ENCODE measurements around the gene GSTM3.
"Not testable (repeated sequence)": the region's sequence is repeated elsewhere in the genome, so short reads cannot be mapped to it uniquely, and the experiment has no call there.

Gene GSTM3

DNA sequence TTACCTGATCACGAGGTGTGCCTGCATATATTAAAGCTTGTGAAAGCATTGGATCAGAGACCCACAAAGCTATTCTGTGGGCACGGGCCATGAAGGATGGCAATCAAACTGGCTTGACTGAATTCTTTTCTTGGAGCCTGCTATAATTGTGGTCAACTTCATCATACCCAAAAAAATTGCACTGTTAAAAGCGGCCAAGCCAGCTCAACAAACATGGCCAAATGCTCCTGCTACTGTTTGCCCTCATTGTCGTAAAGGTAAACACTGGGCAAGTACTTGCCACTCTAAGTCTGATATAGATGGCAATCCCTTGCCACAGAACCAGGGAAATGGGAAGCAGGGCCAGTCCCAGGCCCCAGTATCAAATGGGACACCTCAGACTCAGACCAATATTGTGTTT lies 35.4 kb downstream of the GSTM3 start:
- H3K4me1 ChIP-seq: no peaks in the 10 kb centered on the region
- H3K36me3 ChIP-seq: peaks cover 0 to 6% (median 0%) of the 10 kb centered on the region in 3 donors
- no peak overlapping the region for H3K4me3 ChIP-seq
- intact Hi-C loops (cut with DNase I; ENCODE audit: low total_unique reads): no loop called here
- no peak for DNase-seq
- no peaks in the 10 kb centered on the region for H3K27me3 ChIP-seq
- H3K9me3 ChIP-seq: peaks cover 0 to 12% (median 3%) of the 10 kb centered on the region in 3 donors
- no peak overlapping the region for H3K27ac ChIP-seq
- TF ChIP-seq, protein P1, sequence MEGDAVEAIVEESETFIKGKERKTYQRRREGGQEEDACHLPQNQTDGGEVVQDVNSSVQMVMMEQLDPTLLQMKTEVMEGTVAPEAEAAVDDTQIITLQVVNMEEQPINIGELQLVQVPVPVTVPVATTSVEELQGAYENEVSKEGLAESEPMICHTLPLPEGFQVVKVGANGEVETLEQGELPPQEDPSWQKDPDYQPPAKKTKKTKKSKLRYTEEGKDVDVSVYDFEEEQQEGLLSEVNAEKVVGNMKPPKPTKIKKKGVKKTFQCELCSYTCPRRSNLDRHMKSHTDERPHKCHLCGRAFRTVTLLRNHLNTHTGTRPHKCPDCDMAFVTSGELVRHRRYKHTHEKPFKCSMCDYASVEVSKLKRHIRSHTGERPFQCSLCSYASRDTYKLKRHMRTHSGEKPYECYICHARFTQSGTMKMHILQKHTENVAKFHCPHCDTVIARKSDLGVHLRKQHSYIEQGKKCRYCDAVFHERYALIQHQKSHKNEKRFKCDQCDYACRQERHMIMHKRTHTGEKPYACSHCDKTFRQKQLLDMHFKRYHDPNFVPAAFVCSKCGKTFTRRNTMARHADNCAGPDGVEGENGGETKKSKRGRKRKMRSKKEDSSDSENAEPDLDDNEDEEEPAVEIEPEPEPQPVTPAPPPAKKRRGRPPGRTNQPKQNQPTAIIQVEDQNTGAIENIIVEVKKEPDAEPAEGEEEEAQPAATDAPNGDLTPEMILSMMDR (IDR thresholded peaks at IDR 0.05): no peak

DNA sequence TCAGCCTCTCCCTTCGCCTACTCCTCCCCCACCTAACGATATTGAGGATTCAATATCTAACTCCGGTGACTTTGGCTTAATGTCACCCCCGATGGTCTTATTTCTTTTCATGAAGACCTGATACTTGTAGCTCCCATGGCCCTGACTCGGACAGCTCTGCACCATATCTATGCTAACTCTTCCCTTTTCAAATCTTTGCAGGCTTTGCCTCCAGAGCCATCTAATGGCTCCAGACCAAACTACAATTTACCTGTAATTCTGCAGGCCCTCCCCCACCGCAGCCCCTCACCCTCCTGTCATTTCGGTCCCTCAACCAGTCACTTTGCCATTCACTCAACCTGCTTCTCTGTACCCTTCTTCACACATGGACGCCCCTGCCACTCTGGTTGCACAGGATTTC lies 36.7 kb downstream of the GSTM3 start:
- no peak for DNase-seq
- no peaks in the 10 kb centered on the region for H3K4me1 ChIP-seq
- TF ChIP-seq, protein P1 (IDR thresholded peaks at IDR 0.05): no peak
- H3K9me3 ChIP-seq: peaks cover 0 to 9% (median 3%) of the 10 kb centered on the region in 3 donors
- H3K36me3 ChIP-seq: peaks cover 0 to 6% (median 0%) of the 10 kb centered on the region in 3 donors
- no peak overlapping the region for H3K27ac ChIP-seq
- intact Hi-C loops (cut with DNase I; ENCODE audit: low total_unique reads): no loop called here
- no peaks in the 10 kb centered on the region for H3K27me3 ChIP-seq
- no peak overlapping the region for H3K4me3 ChIP-seq

DNA sequence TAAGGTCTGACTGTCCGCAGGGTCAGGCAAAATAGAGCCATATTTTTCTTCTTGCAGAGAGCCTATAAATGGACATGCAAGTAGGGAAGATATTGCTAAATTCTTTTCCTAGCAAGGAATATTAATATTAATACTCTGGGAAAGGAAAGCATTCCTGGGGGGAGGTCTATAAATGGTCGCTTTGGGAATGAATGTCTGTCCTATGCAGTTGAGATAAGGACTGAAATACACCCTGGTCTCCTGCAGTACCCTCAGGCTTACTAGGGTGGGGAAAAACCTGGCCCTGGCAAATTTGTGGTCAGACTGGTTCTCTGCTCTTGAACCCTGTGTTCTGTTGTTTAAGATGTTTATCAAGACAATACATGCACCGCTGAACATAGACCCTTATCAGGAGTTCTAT lies 37.9 kb downstream of the GSTM3 start:
- intact Hi-C loops (cut with DNase I; ENCODE audit: low total_unique reads); H3K9me3 ChIP-seq; H3K4me3 ChIP-seq: not testable (repeated sequence)

GRCh38 chr1:109697861-109698260 lies 43.0 kb downstream of the GSTM3 start:
- H3K9me3 ChIP-seq; H3K4me3 ChIP-seq; H3K4me1 ChIP-seq; DNase-seq; H3K27ac ChIP-seq; H3K27me3 ChIP-seq; H3K36me3 ChIP-seq; intact Hi-C loops (cut with DNase I; ENCODE audit: low total_unique reads): not testable (repeated sequence)

More for the DNA sequence above, 37.9 kb downstream of the GSTM3 start:
- not testable (repeated sequence) for DNase-seq, H3K27ac ChIP-seq, H3K4me1 ChIP-seq, H3K27me3 ChIP-seq, H3K36me3 ChIP-seq

- H3K4me3 ChIP-seq: no peak overlapping the region
- DNase-seq: no peak
- intact Hi-C loops (cut with DNase I; ENCODE audit: low total_unique reads): no loop called here
- H3K4me1 ChIP-seq: no peaks in the 10 kb centered on the region
- no peaks in the 10 kb centered on the region for H3K27me3 ChIP-seq
- TF ChIP-seq, protein P1 (IDR thresholded peaks at IDR 0.05): no peak
- H3K9me3 ChIP-seq: no peaks in the 10 kb centered on the region
- H3K27ac ChIP-seq: no peak overlapping the region
- no peaks in the 10 kb centered on the region for H3K36me3 ChIP-seq
Measured at GRCh38 chr1:109697066-109697465, 43.8 kb downstream of the GSTM3 start.

DNA sequence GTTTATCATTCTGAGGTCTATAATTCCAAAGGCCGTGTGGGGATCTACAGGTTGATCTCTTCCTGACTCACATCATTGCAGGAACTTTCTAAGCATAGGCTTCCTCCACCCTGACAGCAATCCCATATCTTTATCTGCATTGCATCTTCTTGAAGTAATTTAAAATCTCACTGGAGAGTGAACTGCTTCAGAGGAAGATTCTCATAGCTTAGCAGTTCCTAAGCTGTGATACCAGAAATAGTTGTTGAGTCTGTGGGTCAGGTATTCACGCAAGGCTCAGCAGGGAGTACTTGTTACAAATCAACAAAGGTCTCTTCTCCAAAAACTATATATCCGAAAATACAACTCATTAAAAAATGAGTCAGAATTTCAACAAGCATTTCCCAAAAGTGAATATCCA lies 45.7 kb downstream of the GSTM3 start:
- intact Hi-C loops (cut with DNase I; ENCODE audit: low total_unique reads); H3K9me3 ChIP-seq; H3K27ac ChIP-seq; DNase-seq; H3K4me1 ChIP-seq; H3K36me3 ChIP-seq; H3K4me3 ChIP-seq; H3K27me3 ChIP-seq: not testable (repeated sequence)

GRCh38 chr1:109694400-109694799 lies 46.4 kb downstream of the GSTM3 start:
- H3K4me1 ChIP-seq; H3K4me3 ChIP-seq; H3K36me3 ChIP-seq; H3K9me3 ChIP-seq; DNase-seq; intact Hi-C loops (cut with DNase I; ENCODE audit: low total_unique reads); H3K27ac ChIP-seq; H3K27me3 ChIP-seq: not testable (repeated sequence)

GRCh38 chr1:109691759-109692158 lies 49.1 kb downstream of the GSTM3 start:
- H3K4me1 ChIP-seq: no peaks in the 10 kb centered on the region
- TF ChIP-seq, protein P1 (IDR thresholded peaks at IDR 0.05): no peak

More at GRCh38 chr1:109691759-109692158, 49.1 kb downstream of the GSTM3 start:
- intact Hi-C loops (cut with DNase I; ENCODE audit: low total_unique reads): no loop called here
- no peaks in the 10 kb centered on the region for H3K36me3 ChIP-seq
- H3K27ac ChIP-seq: no peak overlapping the region
- H3K9me3 ChIP-seq: no peaks in the 10 kb centered on the region
- no peaks in the 10 kb centered on the region for H3K27me3 ChIP-seq
- H3K4me3 ChIP-seq: no peak overlapping the region
- DNase-seq: no peak
